K562 (cell line): ENCODE measurements around the gene DXO. TPM values are rescaled to one million over a fixed set of nuclear protein-coding genes. Genes with fewer than 3 reads are reported as not detected.
A peak's percentile ranks its signal among the peaks of the same experiment; 100 is the strongest.

Source experiments
- ARID1B ChIP-seq: fragments of 450-650 bp; IDR thresholded peaks from 2 replicates; pipeline ENCODE4 v1.6.1; 2016; ENCODE audit warnings: antibody characterized with exemption, mild to moderate bottlenecking, inconsistent platforms
- KAT7 ChIP-seq: sonication (generic); formaldehyde crosslinking; IDR thresholded peaks from 2 replicates; pipeline ENCODE4 v1.8.0; 2022; ENCODE audit warnings: missing genetic modification reagents, mild to moderate bottlenecking, borderline replicate concordance
- KHSRP ChIP-seq: fragments of 450-650 bp; IDR thresholded peaks from 2 replicates; pipeline ENCODE4 v1.6.1; 2017
- MIER1 ChIP-seq: fragments of 450-650 bp; IDR thresholded peaks from 2 replicates; pipeline ENCODE4 v1.6.1; 2016; ENCODE audit warnings: antibody characterized with exemption, mild to moderate bottlenecking, low read depth
- NFIX ChIP-seq: fragments of 250-450 bp; sonication (Bioruptor Pico); IDR thresholded peaks from 2 replicates; pipeline ENCODE4 v1.4.0; 2020; ENCODE audit warnings: low read depth, mild to moderate bottlenecking, moderate library complexity
- NR2C2 ChIP-seq, 2 experiments: fragments of 200-800 bp in 1 of 2; sonication (Bioruptor generic) in 1 of 2; sonication (generic) in 1 of 2; formaldehyde crosslinking in 1 of 2; IDR thresholded peaks; 2 replicates each; pipeline versions ENCODE4 v1.6.1 to v1.8.0; 2016 to 2022; ENCODE audit warnings: mild to moderate bottlenecking in 1 of 2, missing compliant biosample characterization in 1 of 2, missing genetic modification characterization in 1 of 2, missing genetic modification reagents in 1 of 2
- TCF3 ChIP-seq: sonication (generic); formaldehyde crosslinking; IDR thresholded peaks from 2 replicates; pipeline ENCODE4 v1.4.0; 2020; ENCODE audit warnings: mild to moderate bottlenecking, missing genetic modification reagents
- TRIM25 ChIP-seq: fragments of 450-650 bp; IDR thresholded peaks from 2 replicates; pipeline ENCODE4 v1.7.0; 2016; ENCODE audit warnings: borderline replicate concordance
- XRCC3 ChIP-seq: fragments of 450-650 bp; IDR thresholded peaks from 2 replicates; pipeline ENCODE4 v1.6.1; 2017; ENCODE audit warnings: mild to moderate bottlenecking, moderate library complexity
- ZBTB11 ChIP-seq, 3 experiments: fragments of 200-800 bp in 1 of 3; fragments of 250-450 bp in 1 of 3; fragments of 450-650 bp in 1 of 3; sonication (Bioruptor Pico) in 1 of 3; sonication (Bioruptor generic) in 1 of 3; formaldehyde crosslinking in 1 of 3; IDR thresholded peaks; 2 replicates each; pipeline versions ENCODE4 v1.6.1 to v1.8.0; 2016 to 2022; ENCODE audit warnings: mild to moderate bottlenecking in 2 of 3, missing genetic modification characterization in 2 of 3, missing compliant biosample characterization in 1 of 3, moderate library complexity in 1 of 3
- ZBTB34 ChIP-seq: fragments of 250-450 bp; sonication (Bioruptor Pico); IDR thresholded peaks from 2 replicates; pipeline ENCODE4 v1.8.0; 2021; ENCODE audit warnings: mild to moderate bottlenecking, moderate library complexity
- ZNF134 ChIP-seq: fragments of 250-450 bp; sonication (Bioruptor Pico); conservative IDR thresholded peaks from 2 replicates; pipeline ENCODE4 v1.4.0; 2020
- ZNF212 ChIP-seq: fragments of 450-650 bp; formaldehyde crosslinking; IDR thresholded peaks from 2 replicates; pipeline ENCODE4 v1.4.0; 2020; ENCODE audit warnings: mild to moderate bottlenecking
- ZNF592 ChIP-seq: fragments of 450-650 bp; IDR thresholded peaks from 2 replicates; pipeline ENCODE4 v1.6.1; 2017; ENCODE audit warnings: antibody characterized with exemption, mild to moderate bottlenecking
- ZNF696 ChIP-seq: fragments of 250-450 bp; sonication (Bioruptor Pico); conservative IDR thresholded peaks from 2 replicates; pipeline ENCODE4 v1.4.0; 2020; ENCODE audit warnings: mild to moderate bottlenecking, moderate library complexity
- polyA plus RNA-seq, 8 experiments: library from polyadenylated mRNA; depleted of rRNA in 4 of 8; stranded (reverse) in 5 of 8; unstranded in 3 of 8; fragments of >200 nt; fragmentation: Nextera tagmentation in 2 of 8; fragmentation: Illumina TruSeq in 1 of 8; extraction: Ambion mirVana in 2 of 8; extraction: Trizol in 1 of 8; gene quantifications; 2 replicates each; pipeline versions ENCODE4 v1.2.1 to v1.2.3, GENCODE V29; 2011 to 2014; ENCODE audit warnings: inconsistent platforms in 1 of 8, missing spikeins in 1 of 8
- total RNA-seq, 7 experiments: library from RNA; depleted of rRNA in 6 of 7; stranded (reverse); fragments of >200 nt in 6 of 7; fragmentation: Illumina TruSeq in 2 of 7; extraction: Trizol in 2 of 7; gene quantifications; 2 replicates each; pipeline versions ENCODE4 v1.2.1 to v1.2.3, GENCODE V29; 2011 to 2021; ENCODE audit warnings: low replicate concordance in 1 of 7

The DXO gene
- total and polyA plus RNA-seq, 9 of the 15 experiments (the other 6 are each of a cell fraction or from before 2014, with no cell fraction given), result 6.4 to 35.1 (median 19.4) TPM

GRCh38 chr6:31972709-31973350 is 892 bp upstream of the DXO start (continued):
- TF ChIP-seq ZNF592 (peak; percentile 95), TRIM25 (0 out of 2 replicates have a peak, but pooled peaks have one; percentile 28), KHSRP (no peak), MIER1 (peak; percentile 40; the same call in 1 of the 2 replicates), NR2C2 (CRISPR knock-in tag; IDR thresholded peaks at IDR 0.05) (no peak; the same call in none of the 2 replicates), NR2C2 (tag; IDR thresholded peaks at IDR 0.05) (0 out of 2 replicates have a peak, but pooled peaks have one; percentile 72), XRCC3 (no peak), ZNF212 (no peak), ZNF696 (CRISPR knock-in tag) (no peak), NFIX (no peak), TCF3 (CRISPR knock-in tag) (peak; percentile 6; the same call in 1 of the 2 replicates), ZBTB34 (no peak; the same call in 1 of the 2 replicates), ARID1B (peak; percentile 67), ZBTB11 (CRISPR knock-in tag; IDR thresholded peaks at IDR 0.05) (no peak), ZNF134 (peak; percentile 22; the same call in 1 of the 2 replicates), KAT7 (CRISPR knock-in tag) (peak; percentile 98)
